HG03039 (cell line): ENCODE measurements around the gene GALNT2.

Source experiments
- ATAC-seq: cut with Tn5 transposase; IDR thresholded peaks from one replicate; pipeline ENCODE4 v1.9.1; 2021; ENCODE audit warnings: mild to moderate bottlenecking, moderate library complexity; ENCODE audit not compliant: unreplicated experiment

GALNT2 gene

DNA sequence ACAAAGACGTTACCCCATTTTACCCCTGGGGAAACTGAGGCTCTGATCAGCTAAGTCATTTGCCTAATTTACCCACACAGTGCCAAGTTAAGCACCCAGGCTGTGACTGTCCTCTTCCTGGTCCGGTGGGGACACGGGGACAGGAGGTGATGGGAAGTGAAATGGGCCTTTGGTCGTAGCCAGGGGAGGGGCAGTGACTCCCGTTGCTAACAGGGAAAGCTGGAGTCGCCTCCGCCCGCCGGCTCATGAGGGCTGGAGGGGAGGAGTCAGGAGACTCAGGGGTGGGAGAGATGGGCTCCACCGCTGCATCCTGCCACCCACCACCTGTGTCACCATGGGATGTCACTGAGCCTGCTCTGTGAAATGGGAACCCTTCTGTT lies 219.8 kb downstream of the GALNT2 start:
- no peak for ATAC-seq

DNA sequence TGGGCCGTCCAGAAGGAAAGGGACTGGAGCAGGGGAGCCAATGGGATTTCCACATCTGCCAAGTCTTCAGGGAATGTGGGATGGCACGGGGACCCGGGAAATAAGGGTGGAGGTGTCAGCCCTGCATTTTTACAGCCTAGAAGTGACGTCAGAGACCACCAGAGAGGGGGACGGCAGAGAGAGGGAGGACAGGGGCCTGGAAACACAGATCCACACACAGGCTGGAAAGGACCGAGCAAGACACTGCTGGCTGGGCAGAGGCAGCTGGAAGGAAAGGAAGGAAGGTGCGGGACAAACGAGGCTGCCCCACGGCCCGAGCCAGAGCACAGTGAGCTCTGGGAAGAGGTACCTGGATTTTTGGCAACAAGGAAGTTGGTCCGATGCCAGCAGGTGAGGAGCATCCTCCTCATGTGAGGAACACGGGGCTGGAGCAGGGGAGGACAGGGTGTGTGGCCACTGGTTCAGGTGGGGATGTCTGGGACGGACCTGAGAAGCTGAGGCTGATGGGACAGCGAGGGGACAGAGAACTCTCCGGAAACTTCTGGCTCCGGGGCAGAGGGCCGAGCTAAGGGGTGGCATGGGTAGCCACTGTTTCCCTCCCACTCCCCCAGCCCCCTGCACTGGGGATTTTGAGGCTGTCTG lies 220.8 kb downstream of the GALNT2 start:
- ATAC-seq: no peak

DNA sequence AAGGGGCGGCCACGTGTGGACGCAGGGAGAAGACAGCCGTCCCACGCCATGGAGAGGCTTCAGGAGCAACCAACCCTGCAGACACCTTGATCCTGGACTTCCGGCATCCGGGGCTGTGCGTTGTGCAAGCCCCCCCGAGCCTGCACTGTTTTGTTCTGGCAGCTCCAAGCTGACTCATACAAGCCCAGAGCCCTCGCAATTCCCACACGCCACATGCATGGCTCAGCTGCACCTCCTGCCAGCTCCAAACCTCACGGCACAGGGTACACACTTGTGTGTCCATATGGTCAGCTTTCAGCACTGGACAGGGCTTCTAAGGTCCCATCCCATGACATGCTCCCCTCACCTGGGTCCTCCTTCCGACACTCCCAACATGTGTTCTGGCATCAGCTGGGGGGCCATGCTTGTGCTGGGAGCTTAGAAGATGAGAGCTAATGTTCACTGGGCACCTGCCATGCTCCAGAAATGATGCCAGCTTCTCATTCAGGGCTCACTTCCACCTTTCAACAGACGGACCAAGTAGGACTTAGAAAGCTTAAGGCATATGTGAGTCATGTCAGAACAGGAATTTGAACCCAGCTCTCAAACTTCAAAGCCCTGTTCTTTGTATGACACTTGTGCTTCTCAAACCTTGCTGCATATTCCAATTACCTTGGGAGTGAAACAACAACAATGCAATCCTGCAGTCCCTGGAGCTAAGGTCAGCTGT lies 221.8 kb downstream of the GALNT2 start:
- no peak for ATAC-seq

DNA sequence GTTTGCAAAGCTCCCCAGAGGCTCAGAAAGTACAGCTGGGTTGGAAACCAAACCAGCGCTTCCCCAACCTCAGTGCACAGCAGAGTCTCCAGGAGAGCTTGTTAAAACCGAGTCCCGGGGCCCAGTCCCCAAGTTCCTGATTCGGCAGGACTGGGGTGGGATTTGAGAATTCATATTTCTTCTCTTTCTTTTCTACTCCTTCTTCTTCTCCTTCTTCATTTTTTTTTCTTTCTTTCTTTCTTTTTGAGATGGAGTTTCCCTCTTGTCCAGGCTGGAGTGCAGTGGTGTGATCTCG lies 222.3 kb downstream of the GALNT2 start:
- ATAC-seq: no peak

DNA sequence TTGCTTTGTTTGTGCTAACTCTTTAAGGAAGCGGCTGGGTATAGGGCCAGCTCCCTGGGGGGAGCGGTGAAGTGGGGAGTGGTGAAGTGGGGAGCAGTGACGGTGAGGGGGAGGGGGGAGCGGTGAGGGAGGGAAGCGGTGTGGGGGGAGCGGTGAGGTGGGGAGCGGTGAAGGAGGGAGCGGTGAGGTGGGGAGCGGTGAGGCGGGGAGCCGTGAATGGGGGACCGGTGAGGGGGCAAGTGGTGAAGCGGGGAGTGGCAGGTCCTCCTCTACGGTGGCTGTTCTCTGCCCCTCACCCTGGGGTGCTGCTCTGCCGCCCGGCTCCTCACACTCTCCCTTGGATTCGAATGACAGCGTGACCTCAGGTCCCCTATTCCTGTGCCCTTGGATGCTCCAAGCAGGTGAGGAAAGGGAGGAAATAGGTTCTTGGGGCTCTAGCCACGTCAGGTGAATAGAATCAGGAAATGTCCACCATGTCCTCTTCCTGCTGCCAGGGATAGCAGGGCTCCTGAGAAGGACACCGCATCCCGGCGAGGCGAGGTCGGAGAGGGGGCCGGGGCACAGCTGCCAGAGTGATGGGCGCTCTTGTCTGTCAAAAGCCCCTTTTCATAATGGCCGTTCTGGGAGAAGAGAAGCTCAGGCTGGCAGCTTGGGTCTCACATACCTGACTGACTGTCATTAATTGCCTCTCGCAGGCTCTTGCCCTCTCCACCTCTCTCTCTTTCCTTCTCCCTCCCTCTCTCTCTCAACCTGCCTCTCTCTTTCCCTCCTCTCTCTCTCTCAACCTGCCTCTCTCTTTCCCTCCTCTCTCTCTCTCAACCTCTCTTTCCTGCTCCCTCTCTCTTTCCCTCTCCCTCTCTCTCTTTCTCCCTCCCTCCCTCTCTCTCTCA lies 224.9 kb downstream of the GALNT2 start:
- no peak for ATAC-seq

DNA sequence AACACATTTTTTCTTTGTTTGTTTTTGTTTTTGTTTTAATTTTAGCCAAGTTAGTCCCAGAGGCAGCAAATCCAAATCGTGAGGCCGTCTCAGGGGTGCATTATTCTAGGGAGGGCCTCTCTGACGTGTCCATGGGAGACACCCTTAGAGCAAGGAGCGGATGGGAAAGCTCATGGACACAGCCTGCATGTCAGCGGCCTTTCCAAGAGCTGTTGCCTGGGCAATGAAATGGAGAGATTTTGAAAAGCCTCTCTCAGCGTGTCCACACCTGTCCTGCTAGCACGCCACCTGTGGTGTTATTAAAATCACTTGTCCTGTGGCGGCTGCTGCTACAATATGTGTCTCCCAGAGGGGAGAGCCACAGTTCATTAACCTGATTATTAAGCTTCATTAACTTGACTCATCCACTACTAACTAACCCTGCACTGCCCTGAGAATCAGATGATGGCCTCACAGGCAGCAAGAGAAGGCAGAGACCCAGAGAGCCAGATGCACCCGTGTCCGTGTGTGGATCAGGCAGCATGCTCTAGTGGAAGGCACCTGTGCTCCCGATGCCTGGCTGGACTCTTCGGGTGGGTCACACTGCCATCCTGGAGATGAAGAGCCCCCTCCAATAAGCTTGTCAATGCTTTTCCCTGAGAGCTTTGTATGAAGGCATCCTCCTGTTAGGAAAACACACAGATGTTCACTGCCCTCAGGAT lies 225.8 kb downstream of the GALNT2 start:
- no peak for ATAC-seq

DNA sequence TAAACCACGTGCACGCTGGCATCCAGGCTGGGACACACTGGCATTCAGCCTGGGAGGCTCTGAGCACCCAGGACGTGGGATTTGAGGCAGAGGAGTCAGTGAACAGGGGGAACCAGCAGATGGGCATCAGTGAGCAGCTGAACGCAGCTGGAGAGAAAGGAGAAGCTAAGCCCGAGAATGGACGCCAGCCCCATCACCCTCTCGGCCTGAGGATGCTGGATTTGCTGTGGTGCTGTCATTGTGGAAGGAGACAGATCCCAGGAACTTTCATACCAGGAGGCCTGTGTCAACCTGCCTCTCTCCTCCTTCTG lies 226.3 kb downstream of the GALNT2 start:
- no peak for ATAC-seq

DNA sequence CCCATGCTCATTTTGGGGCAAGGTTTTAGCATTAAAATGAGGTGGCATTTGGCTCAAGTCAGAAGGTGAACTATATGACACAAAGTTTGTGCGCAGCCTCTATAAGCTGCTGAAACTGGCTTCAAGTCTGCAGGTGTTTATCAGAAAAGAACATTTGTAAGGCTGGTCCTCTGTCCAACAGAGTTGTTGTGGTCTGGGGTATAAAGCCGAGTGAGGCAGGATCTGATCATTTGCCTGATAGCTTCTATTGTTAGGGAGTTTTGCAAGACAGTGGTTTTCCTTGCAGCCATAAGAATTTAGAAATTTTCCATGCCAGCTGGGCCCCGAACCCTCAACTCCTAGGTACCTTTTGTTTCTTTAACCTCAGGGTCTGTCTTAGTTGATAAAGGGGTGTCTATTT lies 228.3 kb downstream of the GALNT2 start:
- ATAC-seq: no peak

DNA sequence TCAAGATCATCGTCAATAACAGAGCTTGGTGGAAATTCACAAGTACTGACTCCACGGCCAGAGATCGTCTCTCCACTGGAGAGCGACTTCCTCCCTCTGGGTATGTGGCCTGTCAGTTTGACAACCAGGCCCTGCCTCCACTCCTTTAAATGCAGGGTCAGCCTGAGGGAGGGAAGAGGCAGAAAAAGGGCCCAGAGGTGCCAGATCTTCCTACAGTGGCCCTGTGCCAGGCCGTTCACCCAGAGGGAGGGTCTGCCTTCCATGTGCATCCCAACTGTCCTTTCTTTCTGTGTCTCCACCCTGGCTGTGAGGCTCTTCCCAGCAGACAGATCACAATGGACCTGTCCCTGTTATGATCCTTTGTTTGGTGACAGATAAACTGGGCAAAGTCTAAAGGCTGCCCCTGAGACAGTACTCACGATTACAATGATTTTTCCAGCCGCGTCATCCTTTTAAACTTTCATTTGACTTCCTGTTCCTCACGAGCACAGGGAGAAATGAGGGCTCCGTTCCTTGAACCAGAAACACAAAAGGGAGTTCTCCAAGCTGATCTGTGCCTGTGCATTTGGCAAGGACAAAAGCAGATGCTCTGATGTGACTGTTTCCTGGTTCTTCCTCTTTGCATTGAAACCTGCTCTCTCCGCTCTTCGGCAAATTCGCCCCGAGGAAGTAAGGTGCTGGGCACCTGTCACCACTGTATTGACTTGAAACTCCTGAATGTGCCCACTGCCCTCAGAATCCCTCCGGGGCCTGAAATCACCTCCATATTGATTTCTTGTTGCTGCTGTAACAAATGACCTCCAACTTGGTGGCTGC lies 232.4 kb downstream of the GALNT2 start:
- no peak for ATAC-seq

DNA sequence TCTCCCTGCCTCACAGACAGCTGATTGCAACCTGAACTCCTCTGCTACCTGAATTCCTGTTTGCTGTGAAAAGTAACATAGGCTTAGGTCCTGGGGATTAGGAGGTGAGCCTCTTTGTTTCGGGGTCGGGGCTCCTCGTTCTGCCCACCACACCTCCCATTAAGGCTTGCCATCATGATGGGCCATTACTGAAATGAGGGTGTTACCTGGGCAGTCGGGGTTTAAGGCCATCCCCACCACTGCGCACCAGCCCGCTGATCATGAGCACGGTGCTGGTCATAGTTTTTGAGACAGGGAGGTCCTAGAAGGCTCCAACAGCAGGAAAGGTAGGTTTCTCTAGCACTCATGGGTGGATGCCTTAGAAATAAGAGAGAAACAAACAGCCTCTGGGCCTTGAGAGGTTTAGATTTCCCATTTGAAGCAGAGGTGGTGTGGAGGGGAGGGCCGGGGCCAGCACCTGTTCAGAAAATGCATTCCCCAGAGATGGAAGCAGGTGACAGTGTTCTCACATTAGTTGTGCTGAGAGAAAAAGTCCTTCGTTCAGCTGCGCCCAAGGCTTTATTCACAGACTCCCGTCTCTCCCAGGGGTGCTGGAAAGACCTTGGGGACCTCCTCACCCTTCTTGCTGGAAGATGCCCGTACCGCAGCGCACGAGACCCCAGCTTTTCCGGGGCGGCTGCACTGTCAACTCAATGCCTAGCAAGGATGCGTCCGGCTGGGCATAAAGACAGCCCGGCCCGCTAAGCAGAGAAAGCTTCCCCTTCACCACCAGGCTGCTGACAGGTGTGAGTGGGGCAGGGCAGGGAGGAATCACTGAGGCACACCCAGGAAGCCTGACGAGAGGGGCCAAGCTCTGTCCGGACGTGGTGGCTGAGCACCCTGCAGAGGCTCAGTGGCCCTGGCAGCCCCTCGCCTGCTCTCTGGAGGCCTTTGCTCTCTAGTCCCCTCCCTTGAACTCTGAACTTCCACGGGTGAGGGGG lies 233.6 kb downstream of the GALNT2 start:
- no peak for ATAC-seq

DNA sequence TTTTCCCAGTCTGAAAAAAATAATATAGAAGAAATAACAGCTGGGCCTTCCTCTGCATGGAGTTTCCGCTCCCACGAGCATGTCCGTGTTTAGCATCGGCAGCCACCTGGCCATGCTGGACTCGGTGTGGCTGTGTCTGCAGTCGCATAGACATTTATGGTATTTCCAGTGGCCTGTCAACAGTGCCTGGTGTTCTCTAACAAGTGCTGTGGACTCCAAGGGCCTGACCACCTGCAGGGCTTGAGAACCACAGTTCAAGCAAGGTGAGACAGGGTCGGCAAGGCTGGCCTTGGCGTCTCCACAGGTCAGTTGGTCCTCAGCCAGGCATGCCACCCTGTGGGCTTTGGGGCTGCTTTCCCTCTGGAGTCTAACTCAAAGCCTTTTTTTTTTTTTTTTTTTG lies 234.3 kb downstream of the GALNT2 start:
- no peak for ATAC-seq

DNA sequence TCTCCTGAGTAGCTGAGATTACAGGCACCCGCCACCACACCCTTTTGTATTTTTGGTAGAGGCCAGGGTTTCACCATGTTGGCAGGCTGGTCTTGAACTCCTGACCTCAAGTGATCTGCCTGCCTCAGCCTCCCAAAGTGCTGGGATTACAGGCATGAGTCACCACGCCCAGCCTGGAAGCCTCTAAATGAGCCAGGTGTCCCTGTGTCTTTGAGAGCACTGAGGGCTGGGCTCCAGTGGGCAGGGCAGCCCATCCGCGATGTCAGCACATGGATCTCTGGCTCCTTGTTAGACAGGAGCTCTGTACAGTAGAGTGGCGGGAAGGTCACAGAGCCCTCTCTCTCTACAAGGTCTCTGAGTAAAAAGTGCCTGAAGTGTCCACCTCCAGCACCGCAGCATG lies 234.8 kb downstream of the GALNT2 start:
- ATAC-seq: no peak

DNA sequence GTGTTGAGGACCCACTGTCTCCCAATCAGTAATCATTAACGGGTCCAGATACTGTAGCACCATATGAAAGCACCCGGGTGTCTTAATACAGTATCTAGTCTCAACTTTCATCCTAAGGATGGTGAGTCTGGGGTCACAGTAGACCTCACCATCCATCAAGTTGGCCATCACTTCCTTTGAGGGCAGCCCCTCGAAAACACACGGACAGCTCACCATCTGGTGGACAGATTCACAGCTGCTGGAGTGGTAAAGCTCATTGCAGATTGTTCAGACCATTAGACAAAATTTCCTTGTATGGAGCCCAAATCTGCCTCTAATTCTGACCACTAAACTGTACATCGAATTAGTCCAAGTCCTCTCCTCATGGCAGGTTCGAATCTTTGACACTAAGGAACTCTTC lies 236.0 kb downstream of the GALNT2 start:
- ATAC-seq: no peak

DNA sequence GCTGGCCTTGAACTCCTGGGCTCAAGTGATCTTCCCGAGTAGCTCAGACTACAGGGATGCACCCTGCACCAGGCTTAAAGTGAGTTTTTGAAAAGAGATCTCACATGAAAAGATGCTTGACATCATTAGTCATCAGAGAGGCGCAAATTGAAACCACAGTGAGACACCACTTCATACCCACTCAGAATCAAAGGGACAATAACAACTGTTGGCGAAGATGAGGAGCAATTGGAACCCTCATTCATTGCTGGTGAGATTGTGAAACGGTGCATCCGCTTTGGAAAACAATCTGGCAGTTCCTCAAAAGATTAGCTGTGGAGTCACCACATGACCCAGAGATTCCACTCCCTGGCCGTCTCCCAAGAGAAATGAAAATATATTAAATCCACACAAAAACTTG lies 236.8 kb downstream of the GALNT2 start:
- no peak for ATAC-seq

DNA sequence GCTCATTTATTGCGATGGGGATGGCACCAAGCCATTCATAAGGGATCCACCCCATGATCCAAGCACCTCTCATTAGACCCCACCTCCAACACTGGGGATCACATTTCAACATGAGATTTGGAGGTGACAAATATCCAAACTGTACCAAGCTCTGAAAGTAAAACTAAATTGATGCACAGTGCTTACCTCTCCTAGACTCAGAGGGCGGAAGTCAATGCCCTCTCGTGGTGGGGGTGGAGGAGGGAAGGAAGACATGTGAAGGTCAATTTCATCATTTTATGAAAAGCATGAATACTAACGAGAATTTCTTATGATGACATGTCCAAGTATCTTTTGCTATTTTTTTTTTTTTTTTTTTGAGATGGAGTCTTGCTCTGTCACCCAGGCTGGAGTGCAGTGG lies 239.1 kb downstream of the GALNT2 start:
- peak; percentile 45 for ATAC-seq

DNA sequence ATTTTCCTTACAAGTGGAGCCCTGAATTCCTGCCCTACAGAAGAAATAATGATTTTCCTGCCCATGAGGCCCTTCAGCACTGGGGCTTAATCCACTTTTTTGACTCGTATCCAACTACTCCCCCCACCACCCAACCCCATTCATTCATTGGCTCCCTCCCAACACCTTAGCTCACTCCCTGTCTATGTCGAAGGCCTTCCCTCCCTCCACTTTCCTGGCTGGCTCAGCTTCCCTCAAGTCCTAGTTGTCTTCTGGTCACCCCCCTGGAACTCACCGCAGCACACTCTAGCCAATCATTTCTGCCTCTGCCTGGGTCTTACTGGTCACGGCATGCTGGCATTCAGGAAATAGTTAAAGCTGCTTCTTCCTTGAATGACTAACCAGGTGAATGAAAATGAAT lies 240.2 kb downstream of the GALNT2 start:
- no peak for ATAC-seq

DNA sequence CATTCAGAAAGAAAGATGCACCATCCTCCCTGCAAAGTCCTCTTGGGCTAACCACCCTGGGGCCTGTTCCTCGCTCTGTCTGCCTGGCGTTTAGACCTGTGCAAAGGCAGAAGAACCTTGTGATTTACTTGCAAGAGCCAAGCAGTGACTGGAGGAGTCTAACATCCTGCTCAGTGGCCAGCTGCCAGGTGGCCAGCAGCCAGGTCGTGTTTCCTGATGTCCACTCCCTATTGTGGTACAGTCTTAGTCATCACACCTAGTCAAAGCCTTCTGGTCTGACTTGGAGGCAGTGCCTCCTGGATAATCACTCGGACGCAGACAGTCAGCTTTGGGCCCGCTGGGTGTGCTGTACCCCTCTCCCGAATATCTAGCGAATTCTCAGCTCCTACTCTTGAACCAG lies 241.0 kb downstream of the GALNT2 start:
- no peak for ATAC-seq

DNA sequence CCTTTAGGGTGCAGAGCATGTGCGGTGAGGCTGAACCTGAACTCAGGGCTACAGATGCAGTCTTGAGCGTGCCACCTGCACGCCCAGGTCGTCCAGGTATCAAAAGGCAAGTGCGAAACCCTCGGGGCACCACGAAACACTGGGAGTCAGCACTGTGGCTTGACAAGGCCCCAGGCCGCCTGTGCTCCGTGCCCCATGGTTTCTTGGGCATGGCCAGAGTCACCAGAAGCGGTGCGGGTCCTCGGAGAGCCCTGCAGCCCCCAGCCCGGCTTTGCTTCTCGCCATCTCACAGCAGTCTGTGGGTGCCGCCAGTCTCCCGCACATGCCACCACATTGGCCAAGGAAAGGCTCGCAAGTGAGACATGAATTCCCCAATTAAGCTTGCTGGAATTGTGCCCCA lies 241.8 kb downstream of the GALNT2 start:
- no peak for ATAC-seq

DNA sequence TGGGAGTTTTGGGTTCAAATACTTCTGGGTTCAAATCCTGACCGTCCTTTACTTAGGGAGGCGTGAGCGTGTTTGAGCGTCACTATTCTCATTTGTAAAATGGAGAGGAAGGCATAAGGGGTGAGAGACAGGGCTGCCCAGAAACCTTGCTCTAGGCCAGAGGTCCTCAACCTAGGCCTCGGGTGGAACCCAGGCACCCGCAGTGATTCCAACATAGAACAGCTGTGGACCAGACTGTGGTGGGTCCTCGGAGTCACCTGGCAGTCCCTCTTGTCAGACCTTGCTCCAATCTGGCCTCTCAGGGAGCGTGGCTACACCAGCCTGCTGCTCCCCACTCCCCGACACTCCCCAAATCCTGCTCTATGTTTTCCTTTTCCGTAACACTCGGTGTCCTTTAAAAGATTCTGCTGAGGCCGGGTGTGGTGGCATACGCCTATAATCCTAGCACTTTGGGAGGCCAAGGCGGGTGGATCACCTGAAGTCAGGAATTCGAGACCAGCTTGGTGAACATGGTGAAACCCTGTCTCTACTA lies 242.7 kb downstream of the GALNT2 start:
- ATAC-seq: no peak
